Body of pancreas (tissue), 4 donors: ENCODE data around the gene BNIPL.
A peak's percentile ranks its signal among the peaks of the same experiment; 100 is the strongest.

Experiments
- CTCF ChIP-seq, 7 experiments: fragments of 450-650 bp in 4 of 7; fragments of 200-600 bp in 3 of 7; sonication (generic) in 3 of 7; IDR thresholded peaks; one replicate each; pipeline ENCODE4 v1.5.1; 2016 to 2019; ENCODE audit warnings: antibody characterized with exemption in 7 of 7
- POLR2A ChIP-seq, 3 donors: fragments of 450-650 bp; IDR thresholded peaks; one replicate each; pipeline ENCODE4 v1.6.1; 2016; ENCODE audit warnings: antibody characterized with exemption in 3 of 3, mild to moderate bottlenecking in 2 of 3

- TF ChIP-seq CTCF (IDR thresholded peaks at IDR 0.05) (peak; percentile 62 to 91 (median 85)), POLR2A (IDR thresholded peaks at IDR 0.05) (peak; percentile 69 to 92 (median 88))
Observed at GRCh38 chr1:151059109-151060006, 23.0 kb downstream of the BNIPL start, which contains the start of gene CDC42SE1.
